Ishikawa (cell line): Measurements from ENCODE around the gene CTU1.

ENCODE experiments used
- CEBPB ChIP-seq: IDR thresholded peaks from 2 replicates; pipeline ENCODE4 v1.6.1; 2012
- CREB1 ChIP-seq: IDR thresholded peaks from 2 replicates; pipeline ENCODE4 v1.6.1; 2012; ENCODE audit warnings: low read depth
- EGR1 ChIP-seq: IDR thresholded peaks from 2 replicates; pipeline ENCODE4 v1.6.1; 2012
- EP300 ChIP-seq: IDR thresholded peaks from 2 replicates; pipeline ENCODE4 v1.6.1; 2012; ENCODE audit warnings: borderline replicate concordance
- MAX ChIP-seq: IDR thresholded peaks from 2 replicates; pipeline ENCODE4 v1.6.1; 2012
- NFIC ChIP-seq: IDR thresholded peaks from 2 replicates; pipeline ENCODE4 v1.6.1; 2012
- RAD21 ChIP-seq: IDR thresholded peaks from 2 replicates; pipeline ENCODE4 v1.6.1; 2012; ENCODE audit warnings: low read depth
- TAF1 ChIP-seq: IDR thresholded peaks from 2 replicates; pipeline ENCODE4 v1.6.1; 2012; ENCODE audit warnings: low read depth, mild to moderate bottlenecking
- TEAD4 ChIP-seq: IDR thresholded peaks from 2 replicates; pipeline ENCODE4 v1.6.1; 2012
- YY1 ChIP-seq: IDR thresholded peaks from 2 replicates; pipeline ENCODE4 v1.6.1; 2012; ENCODE audit warnings: low read depth
- ZBTB7A ChIP-seq: IDR thresholded peaks from 2 replicates; pipeline ENCODE4 v1.6.1; 2012; ENCODE audit warnings: low read depth
- TF ChIP-seq, protein P1 (sequence below): IDR thresholded peaks from 2 replicates; pipeline ENCODE4 v1.6.1; 2012; ENCODE audit warnings: low read depth, mild to moderate bottlenecking

GRCh38 chr19:51081476-51081875 is 26.7 kb downstream of the CTU1 start:
- TF ChIP-seq TEAD4 = no peak
- no peak for TF ChIP-seq EP300
- TF ChIP-seq, protein P1, sequence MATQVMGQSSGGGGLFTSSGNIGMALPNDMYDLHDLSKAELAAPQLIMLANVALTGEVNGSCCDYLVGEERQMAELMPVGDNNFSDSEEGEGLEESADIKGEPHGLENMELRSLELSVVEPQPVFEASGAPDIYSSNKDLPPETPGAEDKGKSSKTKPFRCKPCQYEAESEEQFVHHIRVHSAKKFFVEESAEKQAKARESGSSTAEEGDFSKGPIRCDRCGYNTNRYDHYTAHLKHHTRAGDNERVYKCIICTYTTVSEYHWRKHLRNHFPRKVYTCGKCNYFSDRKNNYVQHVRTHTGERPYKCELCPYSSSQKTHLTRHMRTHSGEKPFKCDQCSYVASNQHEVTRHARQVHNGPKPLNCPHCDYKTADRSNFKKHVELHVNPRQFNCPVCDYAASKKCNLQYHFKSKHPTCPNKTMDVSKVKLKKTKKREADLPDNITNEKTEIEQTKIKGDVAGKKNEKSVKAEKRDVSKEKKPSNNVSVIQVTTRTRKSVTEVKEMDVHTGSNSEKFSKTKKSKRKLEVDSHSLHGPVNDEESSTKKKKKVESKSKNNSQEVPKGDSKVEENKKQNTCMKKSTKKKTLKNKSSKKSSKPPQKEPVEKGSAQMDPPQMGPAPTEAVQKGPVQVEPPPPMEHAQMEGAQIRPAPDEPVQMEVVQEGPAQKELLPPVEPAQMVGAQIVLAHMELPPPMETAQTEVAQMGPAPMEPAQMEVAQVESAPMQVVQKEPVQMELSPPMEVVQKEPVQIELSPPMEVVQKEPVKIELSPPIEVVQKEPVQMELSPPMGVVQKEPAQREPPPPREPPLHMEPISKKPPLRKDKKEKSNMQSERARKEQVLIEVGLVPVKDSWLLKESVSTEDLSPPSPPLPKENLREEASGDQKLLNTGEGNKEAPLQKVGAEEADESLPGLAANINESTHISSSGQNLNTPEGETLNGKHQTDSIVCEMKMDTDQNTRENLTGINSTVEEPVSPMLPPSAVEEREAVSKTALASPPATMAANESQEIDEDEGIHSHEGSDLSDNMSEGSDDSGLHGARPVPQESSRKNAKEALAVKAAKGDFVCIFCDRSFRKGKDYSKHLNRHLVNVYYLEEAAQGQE = no peak
- no peak for TF ChIP-seq YY1
- no peak for TF ChIP-seq TAF1
- no peak for TF ChIP-seq CREB1
- TF ChIP-seq MAX = no peak
- TF ChIP-seq RAD21 = no peak
- TF ChIP-seq CEBPB = no peak
- no peak for TF ChIP-seq ZBTB7A
- TF ChIP-seq NFIC = no peak
- no peak for TF ChIP-seq EGR1
